Lower lobe of right lung (tissue), 2 donors: Measurements from ENCODE around the gene ATP6V1C2. TPM values are rescaled to one million over a fixed set of nuclear protein-coding genes. Genes with fewer than 3 reads are reported as not detected.

Source experiments
- ATAC-seq, 2 donors: fragments of 200-7000 bp; cut with Tn5 transposase; one replicate each; pipeline ENCODE4 v1.9.1; 2020 to 2022; ENCODE audit warnings: mild to moderate bottlenecking in 2 of 2, moderate library complexity in 2 of 2
- DNase-seq: peaks from one replicate; pipeline ENCODE4 v3.0.0-alpha.2; 2020
- H3K27ac ChIP-seq: fragments of 200-600 bp; one replicate; pipeline ENCODE4 v1.8.0; 2022
- H3K27me3 ChIP-seq: fragments of 200-600 bp; one replicate; pipeline ENCODE4 v1.8.0; 2022; ENCODE audit warnings: low read depth
- H3K36me3 ChIP-seq: fragments of 200-600 bp; one replicate; pipeline ENCODE4 v1.8.0; 2022; ENCODE audit warnings: mild to moderate bottlenecking
- H3K4me1 ChIP-seq: fragments of 200-600 bp; one replicate; pipeline ENCODE4 v1.8.0; 2022
- H3K4me3 ChIP-seq: fragments of 200-600 bp; one replicate; pipeline ENCODE4 v1.8.0; 2022; ENCODE audit warnings: mild to moderate bottlenecking
- H3K9me3 ChIP-seq: fragments of 200-600 bp; one replicate; pipeline ENCODE4 v1.8.0; 2022
- intact Hi-C: fragments of 100-400 bp; cut with DNase I; formaldehyde crosslinking; loops from one replicate; pipeline ENCODE4 v1.11.0; 2022
- total RNA-seq: library from RNA; stranded (reverse); fragmentation: NEBNext Ultra II Directional; extraction: Animal tissue kit (Norgen Biotek cat#: 25700); gene quantifications from one replicate; pipeline ENCODE4 v1.2.1, GENCODE V29; 2021
- TF ChIP-seq, protein P1 (sequence below): fragments of 200-600 bp; IDR thresholded peaks from one replicate; pipeline ENCODE4 v1.8.0; 2022; ENCODE audit warnings: antibody characterized with exemption, mild to moderate bottlenecking
- donor health status: DM: no; HTN: yes; CAD: no; lungs with severe emphysema.

The ATP6V1C2 gene
- total RNA-seq, 1 donor from 2014 or later: 1.7 TPM

DNA sequence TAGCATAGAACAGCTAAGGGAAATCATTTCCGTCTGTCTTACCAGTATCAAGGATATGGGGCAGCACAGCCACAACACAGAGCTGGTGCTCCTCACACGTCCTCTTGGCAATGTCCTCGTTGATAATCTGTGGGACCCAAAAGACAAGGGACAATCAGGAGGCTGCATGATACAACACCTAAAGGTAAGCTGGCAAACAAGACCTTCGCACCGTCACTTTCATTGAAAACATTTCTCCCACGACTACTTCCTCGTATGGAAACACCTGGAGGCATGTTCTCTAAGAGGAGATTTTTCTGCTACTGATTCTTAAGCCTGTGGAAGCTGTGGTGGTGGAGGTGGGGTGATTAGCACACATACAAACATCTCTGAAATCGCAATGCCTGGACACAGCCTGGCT lies 67.4 kb downstream of the ATP6V1C2 start:
- DNase-seq (no peak), ATAC-seq (no peak)
- Histone ChIP-seq H3K9me3 (no peaks in the 10 kb centered on the region), H3K27me3 (no peaks in the 10 kb centered on the region), H3K36me3 (peaks cover 100% of the 10 kb centered on the region), H3K27ac (no peak overlapping the region), H3K4me3 (no peak overlapping the region), H3K4me1 (no peaks in the 10 kb centered on the region)
- intact Hi-C loops: no loop called here
- TF ChIP-seq, protein P1, sequence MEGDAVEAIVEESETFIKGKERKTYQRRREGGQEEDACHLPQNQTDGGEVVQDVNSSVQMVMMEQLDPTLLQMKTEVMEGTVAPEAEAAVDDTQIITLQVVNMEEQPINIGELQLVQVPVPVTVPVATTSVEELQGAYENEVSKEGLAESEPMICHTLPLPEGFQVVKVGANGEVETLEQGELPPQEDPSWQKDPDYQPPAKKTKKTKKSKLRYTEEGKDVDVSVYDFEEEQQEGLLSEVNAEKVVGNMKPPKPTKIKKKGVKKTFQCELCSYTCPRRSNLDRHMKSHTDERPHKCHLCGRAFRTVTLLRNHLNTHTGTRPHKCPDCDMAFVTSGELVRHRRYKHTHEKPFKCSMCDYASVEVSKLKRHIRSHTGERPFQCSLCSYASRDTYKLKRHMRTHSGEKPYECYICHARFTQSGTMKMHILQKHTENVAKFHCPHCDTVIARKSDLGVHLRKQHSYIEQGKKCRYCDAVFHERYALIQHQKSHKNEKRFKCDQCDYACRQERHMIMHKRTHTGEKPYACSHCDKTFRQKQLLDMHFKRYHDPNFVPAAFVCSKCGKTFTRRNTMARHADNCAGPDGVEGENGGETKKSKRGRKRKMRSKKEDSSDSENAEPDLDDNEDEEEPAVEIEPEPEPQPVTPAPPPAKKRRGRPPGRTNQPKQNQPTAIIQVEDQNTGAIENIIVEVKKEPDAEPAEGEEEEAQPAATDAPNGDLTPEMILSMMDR: no peak

DNA sequence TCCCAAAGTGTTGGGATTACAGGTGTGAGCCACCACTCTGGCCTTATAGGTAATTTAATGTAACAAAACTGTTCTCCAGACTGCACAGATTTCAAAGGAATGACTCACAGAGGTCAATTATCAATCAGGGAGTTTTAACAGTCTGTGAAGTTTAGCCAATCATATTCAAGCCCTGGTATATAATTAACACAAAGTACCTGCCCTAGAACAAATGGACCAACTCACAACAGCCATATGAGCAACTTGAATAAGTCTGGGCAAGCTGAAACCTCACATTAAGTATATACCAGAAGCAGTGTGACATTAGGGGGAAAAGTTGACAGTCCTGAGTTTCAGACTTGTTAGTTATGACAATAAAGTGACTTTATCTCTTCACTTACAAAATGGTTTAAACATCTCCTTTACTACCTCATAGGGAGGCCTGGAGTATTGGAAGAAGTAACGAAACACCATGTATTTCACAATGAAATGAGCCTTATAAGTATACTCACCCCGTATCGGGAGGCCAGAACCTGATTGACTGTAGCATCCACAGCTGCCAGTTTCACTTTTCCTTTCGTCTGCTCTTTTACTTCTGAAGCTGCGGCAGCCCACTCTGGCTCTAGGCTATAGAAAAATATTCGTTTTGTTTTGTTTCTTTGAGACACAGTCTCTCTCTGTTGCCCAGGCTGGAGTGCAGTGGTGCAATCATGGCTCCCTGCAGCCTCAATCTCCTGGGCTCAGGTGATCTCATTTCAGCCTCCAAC lies 69.0 kb downstream of the ATP6V1C2 start:
- DNase-seq (no peak), ATAC-seq (peak in 1 of 2 donors; percentile 38)
- Histone ChIP-seq H3K4me1 (no peaks in the 10 kb centered on the region), H3K27me3 (no peaks in the 10 kb centered on the region), H3K4me3 (no peak overlapping the region), H3K27ac (no peak overlapping the region), H3K36me3 (peaks cover 98% of the 10 kb centered on the region), H3K9me3 (no peaks in the 10 kb centered on the region)
- TF ChIP-seq, protein P1: no peak
- intact Hi-C loops: no loop called here

DNA sequence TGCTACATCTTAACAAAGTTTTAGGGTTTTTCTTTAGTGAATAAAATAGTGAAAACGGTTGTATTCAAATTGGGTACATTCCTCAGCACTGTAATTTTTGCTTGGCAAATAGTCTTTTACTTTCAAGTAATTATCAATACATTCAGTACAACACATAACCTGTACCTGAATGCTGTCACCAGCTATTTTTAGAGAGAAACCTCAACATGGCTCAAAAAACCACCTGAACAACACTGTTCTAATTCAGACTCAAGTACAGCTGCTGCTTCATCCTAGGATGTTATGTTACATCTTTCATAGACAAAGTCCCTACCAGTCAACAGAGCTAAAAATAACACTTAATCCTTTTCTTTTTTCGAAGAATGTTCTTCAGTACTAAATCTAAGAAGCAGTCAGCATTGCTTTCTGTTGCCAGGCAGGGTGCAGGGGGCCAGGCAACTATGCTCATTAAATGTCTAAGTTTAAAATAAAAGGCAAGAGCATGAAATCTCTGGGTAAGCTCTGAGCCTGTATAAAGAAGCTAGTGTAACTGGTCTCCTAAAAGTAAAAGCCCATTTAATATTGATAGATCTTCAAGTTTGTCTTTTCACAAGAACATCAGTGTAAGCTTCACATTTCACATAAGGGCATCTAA lies 70.7 kb downstream of the ATP6V1C2 start:
- no peaks in the 10 kb centered on the region for H3K27me3 ChIP-seq
- no peaks in the 10 kb centered on the region for H3K4me1 ChIP-seq
- H3K27ac ChIP-seq: no peak overlapping the region
- DNase-seq (no peak), ATAC-seq (no peak)
- no peaks in the 10 kb centered on the region for H3K9me3 ChIP-seq
- H3K36me3 ChIP-seq: peaks cover 97% of the 10 kb centered on the region
- intact Hi-C loops: no loop called here
- no peak overlapping the region for H3K4me3 ChIP-seq
- TF ChIP-seq, protein P1: no peak

DNA sequence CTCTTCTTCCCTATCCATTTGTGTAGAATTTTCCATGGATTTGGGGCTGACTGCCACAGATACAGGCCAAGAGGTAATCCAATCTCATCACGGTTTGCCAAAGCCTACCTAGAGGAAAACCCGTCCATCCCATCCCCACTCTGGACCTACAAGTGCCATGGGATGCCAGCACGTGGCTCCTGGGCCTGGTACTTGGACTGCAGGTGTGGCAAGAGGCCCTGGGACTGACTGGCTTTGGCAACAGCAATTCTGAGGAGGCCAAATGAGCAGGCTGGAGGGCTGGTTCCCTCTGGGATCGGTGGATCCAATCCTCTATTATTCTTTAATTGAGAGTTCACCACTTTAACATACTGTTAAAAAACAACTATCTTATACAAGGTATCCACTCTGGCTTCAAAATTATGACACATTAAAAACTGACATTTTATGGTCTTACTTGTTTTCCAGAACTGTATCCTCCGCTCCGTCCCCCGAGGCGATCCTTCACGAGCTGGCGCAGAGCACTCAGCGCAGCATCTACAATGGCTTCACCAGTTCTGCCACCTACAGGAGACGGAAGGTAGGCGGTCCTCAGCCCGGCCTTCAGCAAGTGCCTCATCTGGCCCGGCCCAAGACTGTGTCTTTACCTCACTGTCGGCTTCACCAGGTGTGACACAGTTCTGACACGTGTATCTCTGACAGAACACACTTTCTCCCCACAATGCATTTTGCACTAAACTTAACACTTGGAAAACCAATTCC lies 71.4 kb downstream of the ATP6V1C2 start:
- Histone ChIP-seq H3K27me3 (no peaks in the 10 kb centered on the region), H3K4me1 (no peaks in the 10 kb centered on the region), H3K27ac (no peak overlapping the region), H3K4me3 (no peak overlapping the region), H3K36me3 (peaks cover 97% of the 10 kb centered on the region), H3K9me3 (no peaks in the 10 kb centered on the region)
- DNase-seq (no peak), ATAC-seq (no peak)
- TF ChIP-seq, protein P1: no peak
- intact Hi-C loops: no loop called here

DNA sequence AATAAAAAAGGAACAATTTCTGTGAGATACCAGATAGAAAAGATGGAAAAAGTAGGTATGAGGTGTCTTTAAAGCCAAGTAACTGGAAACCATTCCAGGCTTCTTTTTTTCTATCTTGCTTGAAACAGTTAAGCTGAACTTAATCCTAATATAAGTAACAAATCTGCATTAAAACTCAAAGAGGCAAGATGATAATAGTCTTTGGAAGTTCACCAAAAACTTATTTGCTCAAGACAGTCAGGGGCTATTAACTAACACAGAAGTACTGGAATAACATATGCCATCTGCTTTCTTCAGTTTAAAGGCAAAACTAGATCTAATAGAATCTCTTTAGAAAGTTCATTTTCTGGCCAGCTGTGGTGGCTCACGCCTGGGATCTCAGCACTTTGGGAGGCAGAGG lies 72.4 kb downstream of the ATP6V1C2 start:
- Histone ChIP-seq H3K27ac (no peak overlapping the region), H3K36me3 (peaks cover 91% of the 10 kb centered on the region)
- TF ChIP-seq, protein P1: no peak

More for the DNA sequence above, 72.4 kb downstream of the ATP6V1C2 start:
- Histone ChIP-seq H3K4me3 (no peak overlapping the region), H3K27me3 (no peaks in the 10 kb centered on the region), H3K9me3 (no peaks in the 10 kb centered on the region), H3K4me1 (no peaks in the 10 kb centered on the region)
- intact Hi-C loops: no loop called here
- no peak for ATAC-seq
- no peak for DNase-seq
